ENCODE data around the gene EFNA5. TPM values are rescaled to one million over a fixed set of nuclear protein-coding genes. Genes with fewer than 3 reads are reported as not detected.

Gene EFNA5
- total RNA-seq, 4 donors from 2014 or later, result 7.7 to 18.6 (median 9.9) TPM

DNA sequence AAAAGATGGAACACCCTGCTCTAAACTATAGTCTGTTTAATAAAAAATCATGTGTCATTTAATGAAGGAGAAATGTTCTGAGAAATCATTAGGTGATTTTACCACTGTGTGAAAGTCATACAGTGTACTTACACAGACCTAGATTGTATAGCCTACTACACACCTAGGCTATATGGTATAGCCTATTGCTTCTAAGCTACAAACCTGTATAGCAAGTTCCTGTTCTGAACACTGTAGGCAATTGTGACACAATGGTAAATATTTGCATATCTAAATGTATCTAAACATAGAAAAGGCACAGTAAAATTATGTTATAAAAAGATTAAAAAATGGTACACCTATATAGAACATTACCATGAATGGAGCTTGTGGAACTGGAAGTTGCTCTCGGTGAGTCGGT is 40.6 kb downstream of the EFNA5 start:
- TF ChIP-seq, protein P1, sequence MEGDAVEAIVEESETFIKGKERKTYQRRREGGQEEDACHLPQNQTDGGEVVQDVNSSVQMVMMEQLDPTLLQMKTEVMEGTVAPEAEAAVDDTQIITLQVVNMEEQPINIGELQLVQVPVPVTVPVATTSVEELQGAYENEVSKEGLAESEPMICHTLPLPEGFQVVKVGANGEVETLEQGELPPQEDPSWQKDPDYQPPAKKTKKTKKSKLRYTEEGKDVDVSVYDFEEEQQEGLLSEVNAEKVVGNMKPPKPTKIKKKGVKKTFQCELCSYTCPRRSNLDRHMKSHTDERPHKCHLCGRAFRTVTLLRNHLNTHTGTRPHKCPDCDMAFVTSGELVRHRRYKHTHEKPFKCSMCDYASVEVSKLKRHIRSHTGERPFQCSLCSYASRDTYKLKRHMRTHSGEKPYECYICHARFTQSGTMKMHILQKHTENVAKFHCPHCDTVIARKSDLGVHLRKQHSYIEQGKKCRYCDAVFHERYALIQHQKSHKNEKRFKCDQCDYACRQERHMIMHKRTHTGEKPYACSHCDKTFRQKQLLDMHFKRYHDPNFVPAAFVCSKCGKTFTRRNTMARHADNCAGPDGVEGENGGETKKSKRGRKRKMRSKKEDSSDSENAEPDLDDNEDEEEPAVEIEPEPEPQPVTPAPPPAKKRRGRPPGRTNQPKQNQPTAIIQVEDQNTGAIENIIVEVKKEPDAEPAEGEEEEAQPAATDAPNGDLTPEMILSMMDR (IDR thresholded peaks at IDR 0.05; ENCODE audit: low read depth), result no peak

DNA sequence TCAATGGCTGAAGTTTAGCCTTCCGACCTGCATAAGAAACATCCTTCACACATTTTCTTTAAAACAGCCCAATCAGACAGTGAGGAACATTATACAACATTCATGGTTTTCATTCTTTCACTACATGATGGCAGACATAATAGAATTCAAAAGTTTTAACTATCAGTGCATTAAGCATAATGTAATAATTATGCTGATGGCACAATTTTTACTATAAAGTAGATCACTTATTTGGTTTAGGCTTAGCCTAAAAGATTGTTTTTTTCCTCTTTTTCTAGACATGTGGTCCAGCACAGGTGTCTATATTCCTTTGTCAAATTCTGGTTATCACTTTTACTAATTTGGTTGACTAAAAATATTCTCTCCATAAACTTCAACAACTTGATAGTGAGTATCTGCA is 46.5 kb downstream of the EFNA5 start:
- TF ChIP-seq, protein P1 (IDR thresholded peaks at IDR 0.05; ENCODE audit: low read depth), result no peak

DNA sequence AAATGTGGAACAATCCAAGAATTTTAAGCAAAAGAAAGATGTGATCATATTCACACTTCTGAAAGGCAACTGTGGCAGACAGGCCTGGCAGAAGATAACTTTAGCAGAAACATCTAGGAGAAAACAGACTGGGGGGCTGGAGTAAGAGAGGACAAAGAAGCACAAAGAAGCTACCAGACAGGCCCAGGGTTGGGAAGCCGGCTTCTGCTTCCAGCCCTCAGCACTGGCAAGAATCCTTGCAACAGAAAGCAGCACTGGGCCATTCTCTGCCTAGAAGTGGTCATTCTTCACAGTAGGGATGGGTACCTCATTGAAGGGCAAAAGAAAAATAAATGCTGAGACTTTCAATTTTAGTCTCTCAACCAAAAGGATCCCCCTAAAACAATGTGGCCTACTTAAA is 49.6 kb downstream of the EFNA5 start:
- TF ChIP-seq, protein P1 (IDR thresholded peaks at IDR 0.05; ENCODE audit: low read depth), result no peak

DNA sequence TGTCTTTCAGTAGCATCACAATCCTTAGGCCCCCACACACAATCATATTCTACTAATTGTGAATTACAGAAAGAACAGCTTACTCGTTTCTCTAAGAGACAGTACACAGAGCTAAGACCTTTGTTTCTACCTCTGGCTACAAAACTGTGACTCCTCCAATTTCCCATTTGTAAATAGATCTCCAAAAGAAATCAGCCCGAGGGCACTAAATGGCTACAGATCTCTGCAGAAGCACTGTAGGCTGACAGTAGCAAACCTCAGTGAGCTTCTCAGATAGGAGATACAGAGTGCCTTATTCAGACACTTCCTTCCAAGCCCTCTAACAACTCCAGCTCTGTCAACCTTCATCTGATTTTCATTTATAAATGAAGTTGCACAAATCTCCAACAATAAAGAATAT is 51.0 kb downstream of the EFNA5 start:
- TF ChIP-seq, protein P1 (IDR thresholded peaks at IDR 0.05; ENCODE audit: low read depth), result no peak

DNA sequence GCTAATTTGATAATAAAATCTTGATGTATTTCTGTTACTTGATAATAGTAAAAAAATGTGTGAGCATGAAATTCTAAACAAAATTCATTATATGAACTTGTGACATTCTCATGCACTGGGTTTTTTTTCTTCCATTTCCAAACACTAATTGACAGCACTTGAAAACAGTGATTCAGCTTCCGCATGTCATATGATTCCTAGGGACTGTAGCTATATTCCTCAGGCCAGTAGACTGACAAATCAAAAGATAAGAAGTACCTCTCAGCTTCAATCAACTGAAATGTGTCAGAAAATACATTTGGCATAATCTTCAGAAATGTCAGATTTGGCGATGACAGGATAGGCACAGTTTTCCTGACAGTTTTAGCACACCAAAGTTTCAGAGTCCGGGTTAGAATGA is 52.5 kb downstream of the EFNA5 start:
- TF ChIP-seq, protein P1 (IDR thresholded peaks at IDR 0.05; ENCODE audit: low read depth), result no peak

DNA sequence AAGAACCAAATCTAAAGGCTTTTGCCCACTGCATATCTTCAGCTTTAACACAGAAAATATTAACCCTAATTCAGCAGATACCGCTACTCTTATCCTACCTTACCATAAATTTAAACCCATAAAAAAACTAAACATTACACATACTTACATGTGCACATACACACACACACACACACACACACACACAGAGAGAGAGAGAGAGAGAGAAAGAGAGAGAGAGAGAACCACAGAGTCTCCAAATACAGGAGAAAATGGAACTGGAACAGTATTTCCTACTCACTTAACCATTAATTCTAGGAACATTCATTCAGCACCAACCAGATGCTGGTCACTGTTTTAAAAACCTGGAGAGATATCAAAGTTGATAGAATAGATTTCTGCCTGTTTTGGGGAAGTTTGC is 53.7 kb downstream of the EFNA5 start:
- TF ChIP-seq, protein P1 (IDR thresholded peaks at IDR 0.05; ENCODE audit: low read depth), result no peak

DNA sequence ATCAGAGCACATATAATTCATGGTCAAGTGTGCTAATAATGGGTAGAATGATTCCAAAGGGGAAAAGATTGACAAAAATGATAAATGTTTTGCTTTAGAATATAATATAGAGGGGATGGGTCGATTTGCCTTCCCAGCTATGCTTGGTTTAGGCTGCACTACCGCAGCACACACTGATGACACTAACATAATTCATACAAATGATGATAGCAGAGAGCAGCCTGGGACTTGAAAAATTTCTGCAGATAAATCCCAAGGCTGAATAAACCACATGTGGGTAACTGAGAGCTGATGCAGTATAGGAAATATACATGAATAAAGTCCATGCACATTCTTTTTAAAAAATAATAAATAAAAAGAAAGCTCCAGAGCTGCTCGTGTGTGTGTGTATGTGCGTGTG is 54.5 kb downstream of the EFNA5 start:
- TF ChIP-seq, protein P1 (IDR thresholded peaks at IDR 0.05; ENCODE audit: low read depth), result no peak
